Measurements from ENCODE around the gene B4GALT7. TPM values are rescaled to one million over a fixed set of nuclear protein-coding genes. Genes with fewer than 3 reads are reported as not detected.
A peak's percentile ranks its signal among the peaks of the same experiment; 100 is the strongest.

B4GALT7 gene
- total RNA-seq, 6 experiments from 2014 or later: 39.5 to 54.0 (median 42.9) TPM

- no peak for DNase-seq
- Mint-ChIP-seq H3K9me3 (no peaks in the 10 kb centered on the region), H3K36me3 (ENCODE audit: low read depth) (peaks cover 7% of the 10 kb centered on the region; the same call in 1 of the 2 replicates), H3K27ac (no peak overlapping the region), H3K4me1 (ENCODE audit: low read depth) (peaks cover 18% of the 10 kb centered on the region), H3K4me3 (no peak overlapping the region), H3K27me3 (ENCODE audit: insufficient read depth) (peaks cover 7% of the 10 kb centered on the region; the same call in 1 of the 2 replicates)
- no peak for TF ChIP-seq CTCF (IDR thresholded peaks at IDR 0.05)
These were observed 4.2 kb downstream of the B4GALT7 start for GRCh38 chr5:177604116-177604521.

- Mint-ChIP-seq H3K9me3 (no peaks in the 10 kb centered on the region), H3K4me3 (no peak overlapping the region)
- no peak for TF ChIP-seq CTCF (IDR thresholded peaks at IDR 0.05)
These were observed 4.7 kb downstream of the B4GALT7 start for GRCh38 chr5:177604656-177605055.

GRCh38 chr5:177605078-177605477 is 5.1 kb downstream of the B4GALT7 start:
- Mint-ChIP-seq H3K9me3 (no peaks in the 10 kb centered on the region), H3K27me3 (ENCODE audit: insufficient read depth) (peaks cover 7% of the 10 kb centered on the region; the same call in 1 of the 2 replicates), H3K27ac (no peak overlapping the region), H3K4me3 (no peak overlapping the region), H3K4me1 (ENCODE audit: low read depth) (peaks cover 16% of the 10 kb centered on the region), H3K36me3 (ENCODE audit: low read depth) (peaks cover 7% of the 10 kb centered on the region; the same call in 1 of the 2 replicates)
- no peak for TF ChIP-seq CTCF (IDR thresholded peaks at IDR 0.05)
- DNase-seq: no peak

More at GRCh38 chr5:177604656-177605055, 4.7 kb downstream of the B4GALT7 start:
- Mint-ChIP-seq H3K27ac (no peak overlapping the region), H3K27me3 (ENCODE audit: insufficient read depth) (peaks cover 7% of the 10 kb centered on the region; the same call in 1 of the 2 replicates), H3K4me1 (ENCODE audit: low read depth) (peaks cover 16% of the 10 kb centered on the region), H3K36me3 (ENCODE audit: low read depth) (peaks cover 7% of the 10 kb centered on the region; the same call in 1 of the 2 replicates)
- no peak for DNase-seq

- no peaks in the 10 kb centered on the region for H3K9me3 Mint-ChIP-seq
- H3K36me3 Mint-ChIP-seq (ENCODE audit: low read depth): peaks cover 3% of the 10 kb centered on the region; the same call in 1 of the 2 replicates
- DNase-seq: no peak
- H3K4me3 Mint-ChIP-seq: no peak overlapping the region
- H3K4me1 Mint-ChIP-seq (ENCODE audit: low read depth): peaks cover 16% of the 10 kb centered on the region
- no peak overlapping the region for H3K27ac Mint-ChIP-seq
- no peak for TF ChIP-seq CTCF (IDR thresholded peaks at IDR 0.05)
- peaks cover 9% of the 10 kb centered on the region; the same call in 1 of the 2 replicates for H3K27me3 Mint-ChIP-seq (ENCODE audit: insufficient read depth)
These were observed 5.7 kb downstream of the B4GALT7 start for GRCh38 chr5:177605667-177606066.

GRCh38 chr5:177606071-177607051 is 6.4 kb downstream of the B4GALT7 start:
- no peak for TF ChIP-seq CTCF (IDR thresholded peaks at IDR 0.05)
- no peak for DNase-seq
- Mint-ChIP-seq H3K36me3 (ENCODE audit: low read depth) (no peaks in the 10 kb centered on the region), H3K4me1 (ENCODE audit: low read depth) (peaks cover 9% of the 10 kb centered on the region), H3K27me3 (ENCODE audit: insufficient read depth) (peaks cover 7% of the 10 kb centered on the region; the same call in 1 of the 2 replicates), H3K9me3 (no peaks in the 10 kb centered on the region), H3K27ac (peak overlapping the region; percentile 3; the same call in 1 of the 2 replicates), H3K4me3 (no peak overlapping the region)
